Esophagus (tissue), 2 donors: ENCODE results near the gene PLEKHB2. TPM values are rescaled to one million over a fixed set of nuclear protein-coding genes. Genes with fewer than 3 reads are reported as not detected.
"Not testable (repeated sequence)": the region's sequence is repeated elsewhere in the genome, so short reads cannot be mapped to it uniquely, and the experiment has no call there.

ENCODE experiments used
- H3K27ac ChIP-seq, 2 donors: one replicate each; pipeline ENCODE4 v1.5.1; 2013; ENCODE audit warnings: low read depth in 2 of 2, mild to moderate bottlenecking in 2 of 2, inconsistent platforms in 1 of 2, low read length in 1 of 2, moderate library complexity in 1 of 2
- H3K27me3 ChIP-seq, 2 donors: one replicate each; pipeline ENCODE4 v1.6.1; 2013; ENCODE audit warnings: low read length in 2 of 2, control low read depth in 1 of 2, mild to moderate bottlenecking in 1 of 2; ENCODE audit not compliant: insufficient read depth in 2 of 2, control insufficient read depth in 1 of 2
- H3K36me3 ChIP-seq, 2 donors: one replicate each; pipeline ENCODE4 v1.6.1; 2013; ENCODE audit warnings: low read length in 1 of 2; ENCODE audit not compliant: control insufficient read depth in 2 of 2, insufficient read depth in 2 of 2
- H3K4me1 ChIP-seq, 2 donors: one replicate each; pipeline ENCODE4 v1.6.1; 2013; ENCODE audit warnings: low read length in 1 of 2; ENCODE audit not compliant: control insufficient read depth in 2 of 2, insufficient read depth in 2 of 2
- H3K4me3 ChIP-seq, 2 donors: one replicate each; pipeline ENCODE4 v1.5.1; 2013; ENCODE audit warnings: low read length in 2 of 2, mild to moderate bottlenecking in 2 of 2, low read depth in 1 of 2, moderate library complexity in 1 of 2
- H3K9me3 ChIP-seq, 2 donors: one replicate each; pipeline ENCODE4 v1.6.1; 2013; ENCODE audit warnings: mild to moderate bottlenecking in 2 of 2, low read depth in 1 of 2, low read length in 1 of 2, moderate library complexity in 1 of 2; ENCODE audit not compliant: control insufficient read depth in 2 of 2, insufficient read depth in 1 of 2
- WGBS, 2 donors: extraction: QIAGEN DNeasy Blood & Tissue Kit; methylation state at CpG; one replicate each; pipeline ENCODE4 v1.1.7; 2013; 5-methylcytosine and 5-hydroxymethylcytosine counted together
- polyA plus RNA-seq, 2 donors: library from polyadenylated mRNA; stranded (reverse); fragments of 200-250 nt; gene quantifications; one replicate each; pipeline ENCODE4 v1.2.3, GENCODE V29; 2013
- donor health status: healthy with polysubstance abuse.
- donor health status: Bipolar disorder and iron deficiency.

The PLEKHB2 gene
- polyA plus RNA-seq, 2 donors = 8.7 to 18.0 TPM

DNA sequence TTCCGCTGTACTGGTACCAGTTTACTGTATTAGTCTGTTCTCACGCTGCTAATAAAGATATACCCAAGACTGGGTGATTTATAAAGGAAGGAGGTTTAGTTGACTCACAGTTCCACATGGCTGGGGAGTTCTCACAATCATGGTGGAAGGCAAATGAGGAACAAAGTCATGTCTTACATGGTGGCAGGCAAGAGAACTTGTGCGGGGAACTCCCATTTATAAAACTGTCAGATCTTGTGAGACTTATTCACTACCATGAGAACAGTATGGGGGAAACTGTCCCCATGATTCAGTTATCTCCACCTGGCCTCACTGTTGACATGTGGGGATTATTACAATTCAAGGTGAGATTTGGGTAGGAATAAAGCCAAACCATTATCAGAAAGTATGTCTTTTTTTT is 9.8 kb downstream of the PLEKHB2 start:
- H3K4me1 ChIP-seq, H3K9me3 ChIP-seq, H3K27ac ChIP-seq, H3K4me3 ChIP-seq, H3K36me3 ChIP-seq, H3K27me3 ChIP-seq: not testable (repeated sequence)
- WGBS, 2 donors = 94 to 99% methylated on average over 3 of the region's 3 CpGs

GRCh38 chr2:131115752-131116151 is 10.6 kb downstream of the PLEKHB2 start:
- H3K4me1 ChIP-seq = no peaks in the 10 kb centered on the region
- no peaks in the 10 kb centered on the region for H3K36me3 ChIP-seq
- no peak overlapping the region for H3K27ac ChIP-seq
- no peak overlapping the region for H3K4me3 ChIP-seq
- H3K9me3 ChIP-seq = no peaks in the 10 kb centered on the region
- no peaks in the 10 kb centered on the region for H3K27me3 ChIP-seq

GRCh38 chr2:131120815-131121317 is 15.7 kb downstream of the PLEKHB2 start:
- Histone ChIP-seq H3K4me1 (peaks cover 0 to 1% of the 10 kb centered on the region in 2 donors), H3K9me3 (no peaks in the 10 kb centered on the region), H3K27ac (no peak overlapping the region), H3K27me3 (no peaks in the 10 kb centered on the region), H3K4me3 (no peak overlapping the region), H3K36me3 (peaks cover 0 to 2% of the 10 kb centered on the region in 2 donors)
- WGBS, 2 donors = 87 to 96% methylated on average over 12 of the region's 12 CpGs

GRCh38 chr2:131121464-131121863 is 16.3 kb downstream of the PLEKHB2 start:
- Histone ChIP-seq H3K9me3 (no peaks in the 10 kb centered on the region), H3K4me3 (no peak overlapping the region), H3K27ac (no peak overlapping the region), H3K4me1 (peaks cover 0 to 3% of the 10 kb centered on the region in 2 donors), H3K36me3 (peaks cover 0 to 5% of the 10 kb centered on the region in 2 donors), H3K27me3 (no peaks in the 10 kb centered on the region)
- 96 to 97% methylated on average over 4 of the region's 4 CpGs for WGBS, 2 donors

DNA sequence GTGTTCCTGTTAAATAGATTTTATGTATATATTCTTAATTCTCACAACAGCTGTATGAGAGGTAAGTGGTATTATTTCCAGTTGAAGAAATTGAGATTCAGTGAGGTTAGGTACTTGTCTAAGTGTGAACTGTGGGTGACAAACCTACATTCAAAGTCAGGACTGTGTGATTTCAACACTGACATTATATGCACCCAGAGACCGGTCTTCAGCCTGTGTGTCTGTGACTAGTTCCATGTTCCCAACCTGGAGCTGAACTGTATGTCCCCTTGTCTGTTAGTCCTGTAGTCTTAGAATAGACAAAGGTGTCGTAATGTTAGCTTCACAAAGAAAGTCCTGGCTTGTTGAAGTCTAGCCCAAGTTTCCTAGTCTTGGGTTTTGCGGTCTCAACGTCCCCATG is 17.4 kb downstream of the PLEKHB2 start:
- H3K4me1 ChIP-seq = peaks cover 0 to 3% of the 10 kb centered on the region in 2 donors
- no peak overlapping the region for H3K4me3 ChIP-seq
- no peaks in the 10 kb centered on the region for H3K27me3 ChIP-seq
- no peaks in the 10 kb centered on the region for H3K9me3 ChIP-seq
- H3K36me3 ChIP-seq = peaks cover 5 to 6% of the 10 kb centered on the region in 2 donors
- no peak overlapping the region for H3K27ac ChIP-seq
- 97% methylated on average over 4 of the region's 4 CpGs for WGBS, 2 donors

GRCh38 chr2:131123192-131123591 is 18.1 kb downstream of the PLEKHB2 start:
- Histone ChIP-seq H3K4me1 (peaks cover 0 to 3% of the 10 kb centered on the region in 2 donors), H3K27ac (no peak overlapping the region), H3K27me3 (no peaks in the 10 kb centered on the region), H3K9me3 (no peaks in the 10 kb centered on the region), H3K36me3 (peaks cover 9 to 11% of the 10 kb centered on the region in 2 donors), H3K4me3 (no peak overlapping the region)
- 95 to 97% methylated on average over 3 of the region's 3 CpGs for WGBS, 2 donors

DNA sequence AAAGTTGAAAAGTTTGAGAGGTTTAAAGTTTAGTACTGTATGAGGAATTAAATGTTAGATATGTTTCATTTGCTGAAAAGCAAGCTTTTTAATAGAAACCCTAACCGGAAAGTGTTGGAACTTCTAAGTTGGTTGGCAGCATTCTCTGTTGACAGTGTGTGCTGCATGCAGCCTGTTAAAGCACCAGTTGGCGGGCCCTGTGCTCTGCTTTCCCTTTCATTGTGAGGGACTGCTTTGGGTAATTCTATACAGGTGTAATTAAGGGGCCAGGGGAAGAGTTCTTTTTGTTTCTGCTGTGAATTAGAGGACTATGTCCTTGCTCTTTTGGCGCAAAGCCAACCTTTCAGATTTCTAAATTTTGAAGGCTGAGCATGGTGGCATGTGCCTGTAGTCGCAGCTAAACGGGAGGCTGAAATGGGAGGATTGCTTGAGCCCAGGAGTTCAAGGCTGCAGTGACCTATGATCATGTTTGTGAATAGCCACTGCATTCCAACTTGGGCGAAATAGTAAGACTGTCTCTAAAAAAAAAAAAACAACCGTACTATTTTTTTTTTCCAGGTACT is 20.1 kb downstream of the PLEKHB2 start:
- Histone ChIP-seq H3K27ac (no peak overlapping the region), H3K4me1 (peaks cover 0 to 3% of the 10 kb centered on the region in 2 donors), H3K4me3 (no peak overlapping the region), H3K27me3 (no peaks in the 10 kb centered on the region), H3K9me3 (no peaks in the 10 kb centered on the region), H3K36me3 (peaks cover 9 to 12% of the 10 kb centered on the region in 2 donors)
- 90 to 93% methylated on average over 7 of the region's 7 CpGs for WGBS, 2 donors

DNA sequence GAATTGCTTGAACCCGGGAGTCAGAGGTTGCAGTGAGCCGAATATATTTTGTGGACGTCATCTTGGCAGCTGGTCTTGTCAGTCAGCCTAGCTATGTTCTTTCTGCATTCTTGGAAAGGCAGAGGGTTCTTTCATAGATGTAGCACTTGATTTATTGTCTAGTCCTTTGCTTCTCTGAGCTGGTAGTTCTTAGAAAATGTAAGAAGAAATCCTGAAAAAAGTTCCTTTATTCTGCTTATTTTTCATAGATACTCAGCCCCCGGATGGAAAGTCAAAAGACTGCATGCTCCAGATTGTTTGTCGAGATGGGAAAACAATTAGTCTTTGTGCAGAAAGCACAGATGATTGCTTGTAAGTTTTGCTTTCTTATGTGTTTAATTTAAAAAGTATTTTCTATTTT is 21.3 kb downstream of the PLEKHB2 start:
- Histone ChIP-seq H3K27ac (no peak overlapping the region), H3K4me3 (no peak overlapping the region), H3K9me3 (no peaks in the 10 kb centered on the region), H3K36me3 (peaks cover 9 to 17% of the 10 kb centered on the region in 2 donors), H3K4me1 (peaks cover 0 to 3% of the 10 kb centered on the region in 2 donors), H3K27me3 (no peaks in the 10 kb centered on the region)
- WGBS, 2 donors = 92% methylated on average over 5 of the region's 5 CpGs

GRCh38 chr2:131127076-131127475 is 21.9 kb downstream of the PLEKHB2 start:
- Histone ChIP-seq H3K9me3 (no peaks in the 10 kb centered on the region), H3K4me3 (no peak overlapping the region), H3K36me3 (peaks cover 9 to 17% of the 10 kb centered on the region in 2 donors), H3K27me3 (no peaks in the 10 kb centered on the region), H3K4me1 (peaks cover 0 to 3% of the 10 kb centered on the region in 2 donors), H3K27ac (no peak overlapping the region)
- 90 to 91% methylated on average over 3 of the region's 3 CpGs for WGBS, 2 donors

- Histone ChIP-seq H3K27ac (no peak overlapping the region), H3K36me3 (peaks cover 9 to 19% of the 10 kb centered on the region in 2 donors)
- WGBS, 2 donors = 95 to 97% methylated on average over 3 of the region's 3 CpGs
These were observed 22.8 kb downstream of the PLEKHB2 start for GRCh38 chr2:131127981-131128380.

More at GRCh38 chr2:131127981-131128380, 22.8 kb downstream of the PLEKHB2 start:
- no peaks in the 10 kb centered on the region for H3K27me3 ChIP-seq
- peaks cover 0 to 3% of the 10 kb centered on the region in 2 donors for H3K4me1 ChIP-seq
- no peak overlapping the region for H3K4me3 ChIP-seq
- H3K9me3 ChIP-seq = no peaks in the 10 kb centered on the region
